Left kidney (tissue), 2 donors: ENCODE data around the gene UPF2. TPM values are rescaled to one million over a fixed set of nuclear protein-coding genes. Genes with fewer than 3 reads are reported as not detected.
"Not testable (repeated sequence)": the region's sequence is repeated elsewhere in the genome, so short reads cannot be mapped to it uniquely, and the experiment has no call there.

Experiments
- DNase-seq: peaks from one replicate; pipeline ENCODE4 v3.0.0-alpha.2; 2013
- polyA plus RNA-seq: library from polyadenylated mRNA; unstranded; fragments of 120-200 nt; gene quantifications from one replicate; pipeline ENCODE4 v1.2.1, GENCODE V29; 2013; ENCODE audit not compliant: insufficient read length

UPF2 gene
- polyA plus RNA-seq, 1 donor: 42.8 TPM

DNA sequence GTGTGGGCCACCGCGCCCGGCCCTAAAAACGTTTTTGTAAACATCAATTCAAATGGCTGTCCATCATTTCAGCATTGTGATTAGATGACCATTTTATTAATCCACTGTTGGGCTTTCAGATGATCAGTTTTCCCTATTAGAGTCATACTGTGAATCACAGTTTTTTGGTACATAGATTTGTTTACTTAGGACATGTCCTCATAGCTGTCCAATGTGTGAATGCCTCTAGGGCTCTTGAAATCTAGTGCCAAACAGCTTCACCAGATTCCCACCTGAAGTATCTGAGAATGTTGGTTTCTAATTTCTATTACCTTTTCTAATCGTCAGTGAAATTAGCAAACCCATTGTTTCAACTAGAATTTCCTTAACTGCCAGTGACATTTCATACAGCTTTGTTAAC, 66.8 kb downstream of the UPF2 start:
- no peak for DNase-seq

DNA sequence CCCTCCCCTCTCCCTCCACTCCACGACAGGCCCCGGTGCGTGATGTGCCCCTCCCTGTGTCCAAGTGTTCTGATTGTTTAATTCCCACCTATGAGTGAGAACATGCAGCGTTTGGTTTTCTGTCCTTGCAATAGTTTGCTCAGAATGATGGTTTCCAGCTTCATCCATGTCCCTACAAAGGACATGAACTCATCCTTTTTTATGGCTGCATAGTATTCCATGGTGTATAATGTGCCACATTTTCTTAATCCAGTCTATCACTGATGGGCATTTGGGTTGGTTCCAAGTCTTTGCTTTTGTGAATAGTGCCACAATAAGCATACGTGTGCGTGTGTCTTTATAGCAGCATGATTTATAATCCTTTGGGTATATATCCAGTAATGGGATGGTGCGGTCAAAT, 70.1 kb downstream of the UPF2 start:
- not testable (repeated sequence) for DNase-seq

DNA sequence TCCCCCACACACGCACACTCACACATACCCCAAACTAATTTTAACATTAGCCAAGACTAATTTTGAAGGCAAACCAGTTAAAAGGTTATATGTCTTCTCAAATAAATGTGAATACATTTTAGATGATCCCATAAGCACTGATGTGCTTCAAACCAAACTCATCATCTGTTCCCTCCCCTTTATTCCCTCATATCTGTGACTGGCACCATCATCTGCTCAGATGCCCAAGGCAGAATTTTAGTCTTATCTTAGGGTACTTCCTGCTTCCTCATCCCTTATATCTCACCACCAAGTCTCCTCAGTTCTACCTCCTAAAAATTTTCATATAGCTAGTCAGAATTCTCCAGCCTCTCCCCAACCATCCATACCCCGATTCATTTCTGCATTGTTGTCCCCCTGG, 80.4 kb downstream of the UPF2 start:
- no peak for DNase-seq

DNA sequence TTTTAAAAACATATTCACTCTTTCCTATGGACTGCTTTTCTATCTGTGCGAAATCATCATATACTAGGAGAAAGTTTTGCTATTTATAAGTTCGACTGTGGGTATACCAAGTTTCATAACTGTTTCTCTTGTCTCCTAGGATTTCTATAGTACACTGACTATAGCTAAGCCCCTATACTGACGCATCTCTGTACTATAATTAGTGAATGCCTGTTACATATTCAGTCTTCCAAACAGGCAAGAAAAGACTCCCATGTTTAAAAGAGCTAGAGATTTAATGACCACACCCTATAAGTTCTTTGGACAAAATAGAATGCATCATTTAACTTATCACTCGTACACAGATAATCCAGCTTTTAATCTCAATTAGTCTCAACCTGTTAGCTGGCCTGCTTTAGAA, 80.8 kb downstream of the UPF2 start:
- no peak for DNase-seq

DNA sequence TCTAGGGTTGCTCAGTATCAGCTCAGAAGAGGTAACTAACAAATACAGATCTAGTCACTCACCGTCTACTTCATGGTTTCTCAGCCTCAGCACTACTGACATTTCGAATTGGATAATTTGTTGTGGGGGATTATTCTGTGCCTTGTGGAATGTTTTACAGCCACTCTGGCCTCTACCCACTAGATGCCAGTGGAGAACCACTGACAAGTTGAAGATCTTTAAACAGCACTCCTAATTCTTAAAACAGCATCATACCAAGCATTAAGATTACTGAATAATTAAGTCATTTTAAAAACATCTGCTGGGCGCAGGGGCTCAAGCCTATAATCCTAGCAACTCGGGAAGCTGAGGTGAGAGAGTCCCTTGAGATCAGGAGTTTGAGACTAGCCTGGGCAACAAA, 82.6 kb downstream of the UPF2 start:
- DNase-seq: no peak

DNA sequence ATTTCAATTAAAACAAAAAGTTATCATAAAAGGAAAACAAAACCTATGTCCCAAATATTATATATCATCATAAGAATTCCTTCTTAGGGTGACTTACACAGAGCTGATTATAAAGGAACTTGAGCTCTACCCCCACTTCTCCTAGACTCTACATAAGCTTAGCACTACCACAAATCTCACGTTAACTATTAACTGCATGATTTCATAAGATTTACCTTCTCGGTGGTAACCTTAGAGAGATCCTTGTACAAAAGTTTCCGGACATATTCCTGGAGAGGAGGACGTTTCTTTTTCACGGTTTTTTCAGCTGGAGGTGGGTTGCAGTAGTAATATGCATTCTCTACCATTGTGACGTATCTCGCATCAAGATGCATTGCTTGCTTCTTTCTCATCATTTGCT, 83.7 kb downstream of the UPF2 start:
- DNase-seq: no peak

DNA sequence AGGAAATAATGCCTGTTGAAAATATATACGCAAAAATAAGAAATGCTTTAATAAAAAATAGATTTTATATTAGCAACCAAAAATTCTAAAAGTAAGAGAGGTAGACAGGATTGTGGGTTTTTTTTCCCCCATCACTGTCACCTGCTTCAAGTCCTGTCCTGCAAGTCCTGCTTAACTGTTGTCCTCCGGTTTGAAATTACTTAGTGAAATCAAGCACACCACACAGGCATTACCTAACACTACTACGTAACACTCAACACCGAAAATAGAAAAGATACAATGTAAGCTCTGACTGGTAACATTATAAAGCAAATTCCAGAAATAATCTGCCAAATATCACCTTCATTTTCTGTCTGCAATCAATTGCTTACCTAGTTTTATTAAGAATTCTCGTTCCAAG, 90.9 kb downstream of the UPF2 start:
- DNase-seq: no peak

DNA sequence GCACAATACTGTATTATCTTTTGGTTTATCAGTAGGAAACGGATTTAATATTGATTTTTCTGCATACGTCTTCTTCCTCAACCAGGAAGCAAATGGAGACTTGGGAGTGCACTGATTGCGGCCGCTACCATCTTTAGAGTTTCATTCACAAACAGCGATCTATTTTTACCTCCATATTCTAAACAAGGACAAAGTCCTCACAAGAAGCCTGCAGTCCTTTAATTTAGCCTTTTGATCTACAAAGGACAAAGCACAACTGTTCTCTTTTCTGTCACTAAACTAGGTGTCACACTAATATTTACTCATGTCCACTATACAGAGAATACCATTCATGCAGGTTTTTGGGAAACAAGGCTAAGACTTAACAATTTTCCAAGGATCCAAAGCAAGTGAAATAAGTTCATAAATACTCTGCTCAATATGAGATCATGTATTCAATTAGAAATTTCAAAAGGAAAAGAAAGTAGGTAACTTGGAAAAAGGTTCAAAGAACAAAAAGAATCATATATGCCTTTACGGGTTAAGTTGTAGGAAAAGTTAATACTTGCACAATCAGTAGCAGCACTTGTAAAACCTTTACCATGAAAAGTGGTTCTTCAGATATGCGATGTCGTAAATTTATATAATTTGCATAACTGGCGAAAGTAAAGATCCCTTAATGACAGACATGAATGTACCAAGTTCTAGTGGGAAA, 92.1 kb downstream of the UPF2 start:
- DNase-seq: no peak

DNA sequence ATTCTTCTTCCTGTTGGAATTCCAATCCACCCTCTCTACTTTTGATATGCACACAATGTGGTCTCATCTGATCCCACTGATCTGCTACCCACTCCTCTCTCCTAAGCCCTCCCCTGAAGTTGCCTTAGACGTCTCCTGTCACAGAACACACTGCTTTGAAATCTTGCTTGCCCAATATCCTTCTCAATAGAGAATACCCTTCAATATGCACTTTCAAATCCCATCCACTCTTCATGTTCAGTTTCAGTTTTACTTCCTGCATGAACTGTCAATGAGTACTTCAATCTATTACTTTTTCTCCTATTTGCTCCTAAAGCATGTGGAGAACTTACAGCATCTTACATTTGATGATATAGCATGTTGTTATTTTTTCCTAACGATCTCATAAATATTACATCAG, 93.5 kb downstream of the UPF2 start:
- no peak for DNase-seq

DNA sequence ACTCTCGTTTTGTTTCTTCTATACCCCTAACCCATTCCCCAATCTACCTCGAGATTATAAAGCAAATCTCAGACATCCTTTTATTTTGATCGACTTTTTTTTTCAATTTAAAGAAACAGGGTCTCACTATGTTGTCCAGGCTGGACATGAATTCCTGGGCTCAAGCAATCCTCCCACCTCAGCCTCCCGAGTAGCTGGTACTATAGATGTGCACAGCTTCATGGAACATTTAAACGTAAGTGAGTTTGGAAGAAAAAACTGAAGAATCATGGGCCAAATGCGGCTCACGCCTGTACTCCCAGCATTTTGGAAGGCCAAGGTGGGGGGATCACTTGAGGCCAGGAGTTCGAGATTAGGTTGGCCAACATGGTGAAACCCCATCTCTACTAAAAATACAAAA, 96.0 kb downstream of the UPF2 start:
- no peak for DNase-seq

DNA sequence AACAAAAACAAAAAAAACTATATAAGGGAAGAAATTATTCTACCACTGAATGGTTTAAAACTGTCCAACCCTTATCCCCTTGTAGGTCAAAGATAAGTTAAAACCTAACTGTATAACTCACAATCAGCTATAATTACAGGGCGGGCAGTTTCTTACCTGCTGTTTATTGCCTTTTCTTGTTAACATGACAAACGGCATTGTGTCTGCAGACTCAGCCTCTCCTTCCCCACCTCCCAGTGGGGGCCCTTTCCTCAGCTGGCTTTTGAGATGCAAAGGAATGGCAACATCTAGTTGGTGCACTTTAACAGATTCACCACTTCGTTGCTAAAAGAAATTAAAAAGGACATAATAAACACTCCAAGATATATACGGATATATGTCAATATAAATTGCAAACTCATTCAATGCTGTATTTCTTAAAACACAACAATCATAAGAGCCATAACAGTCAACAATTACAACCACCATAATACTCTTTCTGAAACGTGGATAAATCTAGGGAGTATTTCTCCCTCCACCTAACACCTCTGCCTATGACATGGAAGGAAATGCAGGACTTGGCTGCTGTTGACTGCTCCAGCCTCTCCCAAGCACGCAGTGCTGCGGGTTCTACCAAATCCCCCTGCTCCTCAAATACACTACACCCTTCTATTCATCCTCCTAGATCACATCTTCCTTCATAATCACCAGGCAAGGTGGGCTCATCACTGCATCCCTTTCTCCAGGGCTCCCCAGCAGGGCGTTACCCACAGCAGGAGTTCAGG, 106.0 kb downstream of the UPF2 start:
- no peak for DNase-seq

DNA sequence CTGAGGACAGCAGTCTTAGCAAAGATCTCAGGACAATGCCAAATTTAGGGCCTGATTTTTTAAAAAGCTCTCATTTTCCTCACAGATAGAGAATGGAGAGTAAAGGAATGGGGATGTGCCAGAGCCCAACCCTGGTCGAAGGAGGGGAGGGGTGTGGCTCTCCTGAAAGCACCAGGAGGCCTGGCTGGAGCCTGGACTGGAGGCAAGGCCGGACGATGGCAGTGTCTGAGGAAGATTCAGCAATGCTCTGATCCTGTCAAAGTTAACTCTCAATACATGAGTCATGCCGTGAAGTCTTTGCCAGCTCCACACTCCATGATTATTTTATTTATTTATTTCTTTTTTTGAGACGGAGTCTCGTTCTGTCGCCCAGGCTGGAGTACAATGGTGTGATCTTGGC, 108.3 kb downstream of the UPF2 start:
- DNase-seq: no peak

DNA sequence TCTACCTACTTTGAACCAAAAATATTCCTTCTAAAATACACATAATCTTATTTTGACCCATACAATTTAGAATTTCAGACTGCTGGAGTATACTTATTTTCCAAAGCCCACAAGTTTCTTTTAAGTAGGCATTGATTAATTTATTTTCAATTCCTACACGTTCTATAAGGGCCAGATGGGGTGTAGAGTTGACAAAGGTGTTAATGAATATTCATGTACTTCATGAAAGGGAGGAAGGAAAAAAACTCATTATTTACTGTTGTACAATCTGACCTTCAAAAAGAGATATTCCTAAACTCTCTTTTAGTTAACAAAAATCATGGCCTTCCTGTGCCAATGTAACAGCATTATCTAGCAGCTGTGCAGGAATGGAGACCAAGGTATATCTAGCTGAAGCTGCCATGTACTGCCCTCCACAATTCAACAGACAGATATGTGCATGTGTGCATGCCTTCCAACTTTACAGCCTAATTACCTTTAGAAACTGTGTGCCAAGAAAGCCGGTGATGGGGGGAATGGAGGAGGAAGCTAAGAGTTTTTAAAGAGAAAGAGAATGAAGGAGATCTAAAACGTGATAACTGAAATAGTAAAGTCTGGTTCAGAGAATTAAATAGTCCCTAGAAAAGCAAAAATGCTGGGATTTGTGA, 108.9 kb downstream of the UPF2 start:
- no peak for DNase-seq

DNA sequence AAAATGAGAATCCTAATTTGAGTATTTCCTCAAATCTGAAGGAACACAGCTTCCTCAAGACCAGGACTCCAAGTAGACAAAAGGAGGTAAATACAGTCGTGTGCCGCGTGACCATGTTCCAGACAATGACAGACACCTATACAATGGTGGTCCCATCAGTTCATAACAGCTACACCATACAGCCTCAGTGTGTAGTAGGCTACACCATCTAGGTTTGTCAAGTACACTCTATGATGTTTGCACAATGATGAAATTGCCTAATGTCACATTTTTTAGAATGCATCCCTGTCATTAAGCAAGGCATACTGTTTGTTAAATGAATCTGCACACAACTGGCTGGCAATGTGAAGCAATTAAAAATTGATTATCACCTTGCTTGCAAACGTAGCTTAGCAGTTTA, 111.6 kb downstream of the UPF2 start:
- no peak for DNase-seq

DNA sequence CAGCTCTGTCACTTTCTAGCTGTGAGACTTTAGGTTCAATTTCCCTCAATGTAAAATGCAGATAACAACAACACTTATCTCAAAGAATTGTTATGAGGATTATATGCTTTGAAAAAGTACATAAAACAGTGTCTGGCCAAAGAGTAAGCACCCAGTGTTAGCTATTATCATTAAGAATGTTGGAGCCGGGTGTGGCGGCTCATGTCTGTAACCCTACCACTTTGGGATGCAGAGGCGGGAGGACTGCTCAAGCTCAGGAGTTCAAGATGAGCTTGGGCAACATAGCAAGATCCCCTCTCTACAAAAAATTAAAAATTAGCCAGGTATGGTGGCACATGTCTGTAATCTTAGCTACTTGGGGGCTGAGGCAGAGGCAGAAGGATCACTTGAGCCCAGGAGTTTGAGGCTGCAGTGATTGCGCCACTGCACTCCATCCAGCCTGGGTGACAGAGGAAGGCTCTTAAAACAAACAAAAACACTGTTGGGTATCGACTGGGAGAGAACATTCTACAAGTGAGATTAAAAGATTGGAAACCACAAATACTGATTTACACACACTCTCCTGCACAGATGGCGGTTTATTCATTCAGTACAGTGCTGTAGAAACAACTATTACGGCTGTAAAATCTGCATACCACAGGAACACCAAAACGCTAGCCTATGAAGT, 112.2 kb downstream of the UPF2 start:
- DNase-seq: no peak

DNA sequence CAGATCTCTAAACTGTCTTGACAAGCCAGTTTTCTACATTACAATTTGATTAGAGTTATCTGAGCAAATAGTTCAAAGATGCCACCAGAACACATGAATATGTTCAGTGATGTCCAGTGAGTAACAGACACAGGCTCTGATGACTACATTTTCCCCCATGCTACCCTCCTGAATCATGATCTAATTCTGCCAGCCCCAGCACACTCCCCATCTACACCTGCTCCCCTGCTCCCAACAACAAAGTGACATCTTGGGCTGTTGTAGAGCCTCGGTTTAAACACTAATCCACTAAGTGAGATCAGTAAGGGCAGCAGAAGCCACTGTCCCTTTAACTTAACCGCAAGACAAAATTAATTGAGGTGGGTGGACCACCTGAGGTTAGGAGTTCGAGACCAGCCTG, 114.9 kb downstream of the UPF2 start:
- no peak for DNase-seq

DNA sequence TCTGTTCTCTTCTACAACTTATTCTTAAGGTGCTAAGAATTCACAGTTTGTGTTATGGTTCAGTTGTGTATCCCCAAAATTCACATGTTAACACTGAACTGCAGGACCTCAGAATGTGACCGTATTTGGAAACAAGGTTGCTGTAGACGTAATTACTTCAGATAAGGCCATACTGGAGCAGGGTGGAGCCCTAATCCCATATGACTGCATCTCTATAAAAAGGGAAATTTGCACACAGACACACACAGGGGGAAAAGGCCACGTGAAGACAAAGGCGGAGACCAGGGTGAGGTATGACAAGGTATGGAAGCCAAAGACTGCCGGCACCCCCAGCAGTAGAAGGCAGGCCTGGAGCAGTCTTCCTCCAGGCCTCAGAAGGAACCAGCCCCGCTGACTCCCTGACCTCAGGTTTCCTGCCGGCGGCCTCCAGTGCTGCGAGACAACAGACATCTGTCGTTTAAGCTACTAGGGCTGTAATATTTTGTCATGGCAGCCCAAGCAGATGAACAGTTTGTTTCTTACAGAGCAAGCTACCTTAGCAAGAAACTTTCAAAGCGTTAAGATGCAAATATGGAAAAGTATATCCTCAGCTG, 120.7 kb downstream of the UPF2 start:
- no peak for DNase-seq

DNA sequence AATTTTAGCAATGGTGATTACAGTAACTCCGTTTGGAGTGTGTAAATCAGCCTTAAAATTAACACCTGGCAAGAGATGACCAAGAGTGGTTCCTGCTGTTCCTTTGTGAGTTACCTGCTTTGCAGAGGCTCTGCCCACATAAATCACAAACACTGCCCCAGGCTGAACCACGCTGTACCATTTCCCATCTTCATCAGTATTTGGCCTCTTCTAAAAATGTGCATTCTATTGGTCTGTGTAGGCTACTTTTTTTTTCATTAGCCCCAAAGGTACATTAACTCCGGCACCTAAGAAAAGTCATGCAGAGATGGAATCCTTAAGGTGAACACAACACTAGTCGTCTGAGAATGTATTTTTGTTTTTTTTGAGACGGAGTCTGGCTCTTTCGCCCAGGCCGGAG, 123.3 kb downstream of the UPF2 start:
- DNase-seq: no peak

DNA sequence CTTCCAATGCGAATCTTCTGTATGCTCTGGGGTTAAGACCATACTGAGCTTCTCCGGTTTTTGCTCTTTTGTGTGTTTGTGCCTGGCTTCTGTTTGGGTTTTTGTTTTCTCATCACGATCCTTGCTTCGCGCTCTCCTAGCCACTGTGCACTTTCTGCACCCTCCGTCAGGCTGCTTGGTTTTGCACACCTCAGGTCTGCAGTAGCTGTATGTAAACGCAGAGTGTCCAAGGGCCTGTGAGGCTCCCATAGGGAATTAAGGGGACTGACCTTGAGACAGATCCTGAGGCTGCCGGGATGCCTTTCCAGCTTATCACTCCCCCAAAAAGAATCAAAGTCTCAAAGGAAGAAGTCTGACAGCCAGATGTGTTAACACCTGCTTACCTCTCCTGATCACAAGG, 124.2 kb downstream of the UPF2 start:
- DNase-seq: no peak

DNA sequence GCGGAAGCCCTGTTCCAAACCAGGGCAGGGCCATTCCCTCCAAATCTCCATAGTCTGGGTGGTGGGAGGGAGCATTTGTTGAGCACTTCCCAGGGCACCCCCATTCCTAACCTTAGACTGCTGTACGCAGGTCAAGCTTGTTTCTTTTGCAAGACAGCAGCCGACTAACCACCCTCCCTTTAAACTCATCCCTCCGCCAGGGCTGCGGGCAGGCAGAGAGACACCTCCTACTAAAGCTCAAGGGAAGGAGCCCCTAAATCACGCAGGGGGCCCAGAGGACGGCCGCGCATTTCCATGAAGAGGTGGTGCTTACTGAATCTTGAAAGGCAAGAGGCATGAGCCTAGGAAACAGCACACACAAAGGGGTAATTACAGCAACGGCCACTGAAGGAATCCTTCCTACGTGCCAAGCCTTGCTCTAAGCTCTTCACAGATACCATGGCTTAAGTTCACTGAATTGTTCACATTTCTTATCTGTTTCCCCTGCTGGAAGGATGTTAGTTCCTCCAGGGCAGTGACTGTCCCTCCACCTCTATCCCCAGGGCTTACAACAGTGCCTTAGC, 129.4 kb downstream of the UPF2 start:
- DNase-seq: no peak

DNA sequence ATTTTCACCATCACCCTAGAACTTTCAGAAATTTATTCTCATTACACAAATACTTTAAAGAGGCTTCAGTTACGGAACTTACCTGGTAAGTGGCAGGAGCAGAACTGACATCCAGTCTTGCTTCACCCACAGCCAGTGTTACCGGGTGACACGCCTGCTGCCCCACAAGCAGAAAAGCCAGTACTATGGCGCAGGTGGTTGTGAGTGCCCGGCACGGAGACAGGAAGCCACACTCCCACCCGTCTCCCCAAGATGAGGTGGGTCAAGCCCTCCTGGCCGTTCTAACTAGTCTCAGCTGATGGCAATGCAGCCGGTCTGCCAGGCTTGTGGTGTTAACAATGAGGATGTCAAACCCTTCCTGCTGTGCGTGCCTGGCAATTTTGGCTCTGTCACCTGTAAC, 132.5 kb downstream of the UPF2 start:
- DNase-seq: no peak

DNA sequence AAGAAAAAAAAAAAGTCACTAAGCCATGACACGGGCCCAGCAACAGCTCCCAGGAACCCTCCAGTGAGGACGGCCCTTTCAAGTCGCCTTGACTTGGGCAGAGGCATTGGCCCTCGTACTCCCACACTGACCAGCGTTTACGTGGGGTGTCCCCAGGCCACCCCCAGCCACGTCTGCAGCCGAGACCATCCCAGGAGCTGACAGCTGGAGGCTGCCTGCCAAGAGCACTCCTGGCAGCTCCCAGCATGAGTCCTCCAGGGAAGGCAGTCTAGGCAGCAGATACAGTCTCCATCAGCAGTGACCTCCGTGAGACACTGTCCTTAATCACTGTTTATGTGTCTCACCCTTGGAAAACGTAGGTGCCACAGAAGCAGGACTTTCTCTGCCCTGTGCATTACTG, 133.0 kb downstream of the UPF2 start:
- DNase-seq: no peak
